Gastroesophageal sphincter (tissue), 3 donors: ENCODE data around the gene PCDHGA11.
"Not testable (repeated sequence)": the region's sequence is repeated elsewhere in the genome, so short reads cannot be mapped to it uniquely, and the experiment has no call there.

Experiments used
- EP300 ChIP-seq: sonication (generic); formaldehyde crosslinking; IDR thresholded peaks from one replicate; pipeline ENCODE4 v1.6.1; 2017; ENCODE audit warnings: antibody characterized with exemption, mild to moderate bottlenecking
- POLR2A ChIP-seq, 2 donors: fragments of 450-650 bp; IDR thresholded peaks; one replicate each; pipeline ENCODE4 v1.6.1; 2017; ENCODE audit warnings: antibody characterized with exemption in 2 of 2, mild to moderate bottlenecking in 2 of 2, moderate library complexity in 1 of 2
- POLR2AphosphoS5 ChIP-seq: sonication (generic); formaldehyde crosslinking; IDR thresholded peaks from one replicate; pipeline ENCODE4 v1.6.1; 2017; ENCODE audit warnings: antibody characterized with exemption
- TF ChIP-seq, protein P1 (sequence below), 4 experiments: fragments of 200-600 bp in 2 of 4; fragments of 450-650 bp in 2 of 4; sonication (generic) in 1 of 4; IDR thresholded peaks; one replicate each; pipeline ENCODE4 v1.5.1; 2017 to 2019; ENCODE audit warnings: antibody characterized with exemption in 4 of 4, mild to moderate bottlenecking in 2 of 4, moderate library complexity in 2 of 4

DNA sequence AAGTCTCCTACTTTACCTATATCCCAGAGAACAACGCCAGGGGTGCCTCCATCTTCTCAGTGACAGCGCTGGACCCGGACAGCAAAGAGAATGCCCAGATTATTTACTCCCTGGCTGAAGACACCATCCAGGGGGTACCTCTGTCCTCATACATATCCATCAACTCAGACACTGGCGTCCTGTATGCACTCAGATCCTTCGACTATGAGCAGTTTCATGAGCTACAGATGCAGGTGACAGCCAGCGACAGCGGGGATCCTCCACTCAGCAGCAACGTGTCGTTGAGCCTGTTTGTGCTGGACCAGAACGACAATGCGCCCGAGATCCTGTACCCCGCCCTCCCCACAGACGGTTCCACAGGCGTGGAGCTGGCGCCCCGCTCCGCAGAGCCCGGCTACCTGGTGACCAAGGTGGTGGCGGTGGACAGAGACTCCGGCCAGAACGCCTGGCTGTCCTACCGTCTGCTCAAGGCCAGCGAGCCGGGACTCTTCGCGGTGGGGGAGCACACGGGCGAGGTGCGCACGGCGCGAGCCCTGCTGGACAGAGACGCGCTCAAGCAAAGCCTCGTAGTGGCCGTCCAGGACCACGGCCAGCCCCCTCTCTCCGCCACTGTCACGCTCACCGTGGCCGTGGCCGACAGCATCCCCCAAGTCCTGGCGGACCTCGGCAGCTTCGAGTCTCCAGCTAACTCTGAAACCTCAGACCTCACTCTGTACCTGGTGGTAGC, 6.1 kb upstream of the PCDHGA11 start:
- TF ChIP-seq POLR2A (IDR thresholded peaks at IDR 0.05); POLR2AphosphoS5; EP300: not testable (repeated sequence)
- TF ChIP-seq, protein P1, sequence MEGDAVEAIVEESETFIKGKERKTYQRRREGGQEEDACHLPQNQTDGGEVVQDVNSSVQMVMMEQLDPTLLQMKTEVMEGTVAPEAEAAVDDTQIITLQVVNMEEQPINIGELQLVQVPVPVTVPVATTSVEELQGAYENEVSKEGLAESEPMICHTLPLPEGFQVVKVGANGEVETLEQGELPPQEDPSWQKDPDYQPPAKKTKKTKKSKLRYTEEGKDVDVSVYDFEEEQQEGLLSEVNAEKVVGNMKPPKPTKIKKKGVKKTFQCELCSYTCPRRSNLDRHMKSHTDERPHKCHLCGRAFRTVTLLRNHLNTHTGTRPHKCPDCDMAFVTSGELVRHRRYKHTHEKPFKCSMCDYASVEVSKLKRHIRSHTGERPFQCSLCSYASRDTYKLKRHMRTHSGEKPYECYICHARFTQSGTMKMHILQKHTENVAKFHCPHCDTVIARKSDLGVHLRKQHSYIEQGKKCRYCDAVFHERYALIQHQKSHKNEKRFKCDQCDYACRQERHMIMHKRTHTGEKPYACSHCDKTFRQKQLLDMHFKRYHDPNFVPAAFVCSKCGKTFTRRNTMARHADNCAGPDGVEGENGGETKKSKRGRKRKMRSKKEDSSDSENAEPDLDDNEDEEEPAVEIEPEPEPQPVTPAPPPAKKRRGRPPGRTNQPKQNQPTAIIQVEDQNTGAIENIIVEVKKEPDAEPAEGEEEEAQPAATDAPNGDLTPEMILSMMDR (IDR thresholded peaks at IDR 0.05) = not testable (repeated sequence)
